Testis (tissue), 2 donors: ENCODE measurements around the gene PAIP2B.

Experiments used
- CTCF ChIP-seq, 3 experiments: fragments of 450-650 bp in 2 of 3; fragments of 200-600 bp in 1 of 3; sonication (generic) in 1 of 3; IDR thresholded peaks; one replicate each; pipeline ENCODE4 v1.5.1; 2016 to 2019; ENCODE audit warnings: antibody characterized with exemption in 3 of 3, mild to moderate bottlenecking in 2 of 3, moderate library complexity in 1 of 3
- POLR2A ChIP-seq: fragments of 450-650 bp; IDR thresholded peaks from one replicate; pipeline ENCODE4 v1.6.1; 2017; ENCODE audit warnings: antibody characterized with exemption, mild to moderate bottlenecking, moderate library complexity

GRCh38 chr2:71224935-71225334 lies 2.0 kb downstream of the PAIP2B start:
- no peak for TF ChIP-seq CTCF (IDR thresholded peaks at IDR 0.05)
- no peak for TF ChIP-seq POLR2A
